Cardiac fibroblast (primary cell): Measurements from ENCODE around the gene ID3.

Source experiments
- DNase-seq, 2 donors: peaks; one replicate each; pipeline versions ENCODE4 v3.0.0 to v3.0.0-alpha.2; 2010; ENCODE audit warnings: low read depth in 2 of 2
- H3K4me3 ChIP-seq, 2 donors: replicated peaks in 1 of 2; 1 replicate in 1 of 2; 2 replicates in 1 of 2; pipeline ENCODE4 v1.5.1; 2011; ENCODE audit warnings: low read depth in 2 of 2, low read length in 2 of 2, mild to moderate bottlenecking in 2 of 2, moderate library complexity in 1 of 2
- CTCF ChIP-seq: IDR thresholded peaks from one replicate; pipeline ENCODE4 v1.5.1; 2011; ENCODE audit warnings: low read depth, mild to moderate bottlenecking, low read length, inconsistent platforms

ID3 gene

GRCh38 chr1:23554481-23555269, 4.6 kb downstream of the ID3 start:
- TF ChIP-seq CTCF, result peak; percentile 19
- H3K4me3 ChIP-seq, result peak overlapping the region; percentile 21 to 49
- DNase-seq, result peak; percentile 83 to 93

GRCh38 chr1:23554127-23554480, 5.2 kb downstream of the ID3 start:
- peak overlapping the region in 1 of 2 donors; percentile 38 for H3K4me3 ChIP-seq
- TF ChIP-seq CTCF, result no peak
- DNase-seq, result no peak

- no peak overlapping the region for H3K4me3 ChIP-seq
- TF ChIP-seq CTCF, result no peak
- no peak for DNase-seq
Observed at GRCh38 chr1:23553231-23554126, 5.8 kb downstream of the ID3 start.

- DNase-seq, result no peak
- no peak overlapping the region for H3K4me3 ChIP-seq
- TF ChIP-seq CTCF, result no peak
Observed at GRCh38 chr1:23551849-23552248, 7.5 kb downstream of the ID3 start.

- DNase-seq, result peak; percentile 61 to 84
- no peak for TF ChIP-seq CTCF
- no peak overlapping the region for H3K4me3 ChIP-seq
Observed at GRCh38 chr1:23548704-23549143, 10.6 kb downstream of the ID3 start.

GRCh38 chr1:23546897-23547584, 12.3 kb downstream of the ID3 start:
- TF ChIP-seq CTCF, result no peak
- H3K4me3 ChIP-seq, result no peak overlapping the region
- DNase-seq, result no peak
